H9 (cell line): ENCODE measurements around the gene EIF1B. TPM values are rescaled to one million over a fixed set of nuclear protein-coding genes. Genes with fewer than 3 reads are reported as not detected.

Source experiments
- DNase-seq: peaks from one replicate; pipeline ENCODE4 v3.0.0-alpha.2; 2017
- H2AFZ ChIP-seq: one replicate; pipeline ENCODE4 v1.6.1; 2013; ENCODE audit warnings: mild to moderate bottlenecking, low read length, control low read depth, moderate library complexity
- H2AK5ac ChIP-seq: 2 replicates; pipeline ENCODE4 v1.6.1; 2013; ENCODE audit warnings: low read length, control low read depth, mixed read lengths; ENCODE audit not compliant: insufficient read length
- H2BK120ac ChIP-seq: one replicate; pipeline ENCODE4 v1.6.1; 2013; ENCODE audit warnings: low read depth, mild to moderate bottlenecking, low read length, control low read depth, inconsistent platforms; ENCODE audit not compliant: poor library complexity, severe bottlenecking
- H2BK12ac ChIP-seq: 2 replicates; pipeline ENCODE4 v1.6.1; 2013; ENCODE audit warnings: low read length, control low read depth, mixed read lengths, low read depth; ENCODE audit not compliant: insufficient read length
- H2BK15ac ChIP-seq: 2 replicates; pipeline ENCODE4 v1.6.1; 2013; ENCODE audit warnings: low read depth, low read length, control low read depth
- H2BK20ac ChIP-seq: one replicate; pipeline ENCODE4 v1.6.1; 2013; ENCODE audit warnings: low read depth, mild to moderate bottlenecking, low read length, control low read depth, inconsistent platforms; ENCODE audit not compliant: poor library complexity, severe bottlenecking
- H2BK5ac ChIP-seq: 2 replicates; pipeline ENCODE4 v1.6.1; 2013; ENCODE audit warnings: low read length, control low read depth, mixed read lengths; ENCODE audit not compliant: insufficient read length
- H3K14ac ChIP-seq: 2 replicates; pipeline ENCODE4 v1.6.1; 2013; ENCODE audit warnings: low read length, control low read depth; ENCODE audit not compliant: insufficient read depth
- H3K18ac ChIP-seq: 2 replicates; pipeline ENCODE4 v1.6.1; 2013; ENCODE audit warnings: low read depth, mild to moderate bottlenecking, mixed read lengths, low read length, control low read depth; ENCODE audit not compliant: insufficient read length
- H3K23ac ChIP-seq: 2 replicates; pipeline ENCODE4 v1.6.1; 2013; ENCODE audit warnings: low read length, control low read depth, mixed read lengths, low read depth; ENCODE audit not compliant: insufficient read length
- H3K23me2 ChIP-seq: 2 replicates; pipeline ENCODE4 v1.6.1; 2013; ENCODE audit warnings: low read depth, mild to moderate bottlenecking, mixed read lengths, low read length, control low read depth; ENCODE audit not compliant: insufficient read length, poor library complexity, severe bottlenecking
- H3K27ac ChIP-seq: 2 replicates; pipeline ENCODE4 v1.5.1; 2013; ENCODE audit warnings: low read length, control low read depth, mixed read lengths, low read depth; ENCODE audit not compliant: insufficient read length
- H3K27me3 ChIP-seq: 2 replicates; pipeline ENCODE4 v1.6.1; 2013; ENCODE audit warnings: low read length, control low read depth, inconsistent platforms; ENCODE audit not compliant: insufficient read depth
- H3K4ac ChIP-seq: 2 replicates; pipeline ENCODE4 v1.6.1; 2013; ENCODE audit warnings: low read depth, mild to moderate bottlenecking, control low read depth, inconsistent platforms, low read length, moderate library complexity
- H3K4me1 ChIP-seq: 2 replicates; pipeline ENCODE4 v1.6.1; 2013; ENCODE audit warnings: low read length, control low read depth, inconsistent platforms; ENCODE audit not compliant: insufficient read depth
- H3K4me2 ChIP-seq: 2 replicates; pipeline ENCODE4 v1.6.1; 2013; ENCODE audit warnings: low read length, control low read depth, mixed read lengths; ENCODE audit not compliant: insufficient read length, insufficient read depth
- H3K56ac ChIP-seq: 2 replicates; pipeline ENCODE4 v1.6.1; 2013; ENCODE audit warnings: low read depth, mild to moderate bottlenecking, mixed read lengths, low read length, control low read depth; ENCODE audit not compliant: insufficient read length
- H3K79me1 ChIP-seq: 2 replicates; pipeline ENCODE4 v1.6.1; 2013; ENCODE audit warnings: low read depth, mild to moderate bottlenecking, moderate library complexity, low read length, control low read depth, inconsistent platforms; ENCODE audit not compliant: insufficient read depth, poor library complexity, severe bottlenecking
- H3K79me2 ChIP-seq: 2 replicates; pipeline ENCODE4 v1.6.1; 2013; ENCODE audit warnings: low read length, control low read depth, inconsistent platforms; ENCODE audit not compliant: insufficient read depth
- H3K9ac ChIP-seq: 2 replicates; pipeline ENCODE4 v1.6.1; 2013; ENCODE audit warnings: low read length, control low read depth, mixed read lengths; ENCODE audit not compliant: insufficient read length; ENCODE audit errors: extremely low read depth
- H3K9me3 ChIP-seq: one replicate; pipeline ENCODE4 v1.6.1; 2013; ENCODE audit warnings: low read depth, low read length, inconsistent platforms; ENCODE audit not compliant: control insufficient read depth
- H3T11ph ChIP-seq: one replicate; pipeline ENCODE4 v1.6.1; 2013; ENCODE audit warnings: mild to moderate bottlenecking, low read length, control low read depth, inconsistent platforms
- H4K20me1 ChIP-seq: one replicate; pipeline ENCODE4 v1.6.1; 2013; ENCODE audit not compliant: control insufficient read depth, insufficient read length, insufficient read depth
- H4K5ac ChIP-seq: 2 replicates; pipeline ENCODE4 v1.6.1; 2013; ENCODE audit warnings: low read depth, mild to moderate bottlenecking, mixed read lengths, low read length, control low read depth; ENCODE audit not compliant: insufficient read length
- H4K8ac ChIP-seq: replicated peaks from 2 replicates; pipeline ENCODE4 v1.6.1; 2013; ENCODE audit warnings: low read length, control low read depth, mixed read lengths, low read depth; ENCODE audit not compliant: insufficient read length
- H4K91ac ChIP-seq: 2 replicates; pipeline ENCODE4 v1.6.1; 2013; ENCODE audit warnings: low read depth, mild to moderate bottlenecking, moderate library complexity, mixed read lengths, low read length, control low read depth; ENCODE audit not compliant: insufficient read length
- H3K27ac Mint-ChIP-seq, 3 experiments: 2 replicates in 2 of 3; 3 replicates in 1 of 3; pipeline ENCODE4 v1.8.0; 2020 to 2021; ENCODE audit warnings: mixed read lengths in 3 of 3, mild to moderate bottlenecking in 1 of 3, moderate library complexity in 1 of 3
- H3K27me3 Mint-ChIP-seq: 2 replicates; pipeline ENCODE4 v1.8.0; 2021; ENCODE audit warnings: low read depth, mild to moderate bottlenecking, moderate library complexity, mixed read lengths
- H3K36me3 Mint-ChIP-seq, 3 experiments: 2 replicates in 2 of 3; 3 replicates in 1 of 3; pipeline ENCODE4 v1.8.0; 2020 to 2021; ENCODE audit warnings: low read depth in 3 of 3, mixed read lengths in 3 of 3; ENCODE audit not compliant: insufficient read depth in 1 of 3
- H3K4me1 Mint-ChIP-seq, 2 experiments: 2 replicates each; pipeline ENCODE4 v1.8.0; 2020; ENCODE audit warnings: mixed read lengths in 2 of 2
- H3K4me3 Mint-ChIP-seq, 2 experiments: 2 replicates in 1 of 2; 3 replicates in 1 of 2; pipeline ENCODE4 v1.8.0; 2020 to 2021; ENCODE audit warnings: mild to moderate bottlenecking in 2 of 2, mixed read lengths in 2 of 2, moderate library complexity in 1 of 2
- H3K9me3 Mint-ChIP-seq, 2 experiments: 2 replicates in 1 of 2; 3 replicates in 1 of 2; pipeline ENCODE4 v1.8.0; 2020; ENCODE audit warnings: mild to moderate bottlenecking in 2 of 2, mixed read lengths in 2 of 2, moderate library complexity in 1 of 2
- CTCF ChIP-seq: fragments of 200-600 bp; sonication (generic); conservative IDR thresholded peaks from 3 replicates; pipeline ENCODE4 v1.8.0; 2021; ENCODE audit warnings: antibody characterized with exemption, mild to moderate bottlenecking
- WGBS: extraction: QIAGEN DNeasy Blood & Tissue Kit; methylation state at CpG from one replicate; pipeline ENCODE4 v1.1.7; 2013; ENCODE audit warnings: missing lambda C conversion rate, low lambda C conversion rate, mixed read lengths; ENCODE audit not compliant: insufficient read length; ENCODE audit errors: extremely low coverage; 5-methylcytosine and 5-hydroxymethylcytosine counted together
- total RNA-seq: library from RNA; stranded (reverse); gene quantifications from 2 replicates; pipeline ENCODE4 v1.2.1, GENCODE V29; 2021

Gene EIF1B
- total RNA-seq, 1 experiment from 2014 or later: 133 TPM

GRCh38 chr3:40299721-40300335, 9.7 kb upstream of the EIF1B start:
- H3K36me3 Mint-ChIP-seq: peaks cover 0 to 6% (median 0%) of the 10 kb centered on the region in 3 experiments; a peak in 1 of 7 replicates
- no peak overlapping the region; a peak in 1 of 7 replicates for H3K27ac Mint-ChIP-seq
- H3K9me3 Mint-ChIP-seq: peaks cover 0 to 2% of the 10 kb centered on the region in 2 experiments; a peak in 1 of 5 replicates
- Histone ChIP-seq H3K14ac (no peak overlapping the region), H3K27ac (no peak overlapping the region), H4K5ac (no peak overlapping the region), H3K79me2 (no peaks in the 10 kb centered on the region), H3K23me2 (no peaks in the 10 kb centered on the region), H3K9ac (no peak overlapping the region), H3K23ac (no peak overlapping the region), H3T11ph (no peak overlapping the region), H3K4me1 (0 out of 2 replicates have a peak, but pooled peaks cover 2% of the 10 kb centered on the region), H3K9me3 (no peaks in the 10 kb centered on the region), H2AK5ac (no peak overlapping the region), H2BK15ac (no peak overlapping the region), H3K4me2 (no peak overlapping the region), H2BK12ac (no peak overlapping the region), H4K8ac (no peak overlapping the region), H3K56ac (no peak overlapping the region), H3K4ac (no peak overlapping the region), H4K91ac (no peak overlapping the region), H3K27me3 (no peaks in the 10 kb centered on the region), H3K18ac (no peak overlapping the region), H2AFZ (no peak overlapping the region), H3K79me1 (no peaks in the 10 kb centered on the region), H2BK5ac (no peak overlapping the region), H2BK120ac (no peak overlapping the region), H2BK20ac (no peak overlapping the region), H4K20me1 (no peaks in the 10 kb centered on the region)
- no peak for DNase-seq
- no peaks in the 10 kb centered on the region for H3K4me1 Mint-ChIP-seq
- H3K4me3 Mint-ChIP-seq: no peak overlapping the region
- no peak for TF ChIP-seq CTCF
- H3K27me3 Mint-ChIP-seq: no peaks in the 10 kb centered on the region; the same call in 1 of the 2 replicates
- no CpG with 5 or more reads among the region's 3 CpGs for WGBS
